ENCODE results near the gene PTPRD.
"Not testable (repeated sequence)": the region's sequence is repeated elsewhere in the genome, so short reads cannot be mapped to it uniquely, and the experiment has no call there.

Gene PTPRD

DNA sequence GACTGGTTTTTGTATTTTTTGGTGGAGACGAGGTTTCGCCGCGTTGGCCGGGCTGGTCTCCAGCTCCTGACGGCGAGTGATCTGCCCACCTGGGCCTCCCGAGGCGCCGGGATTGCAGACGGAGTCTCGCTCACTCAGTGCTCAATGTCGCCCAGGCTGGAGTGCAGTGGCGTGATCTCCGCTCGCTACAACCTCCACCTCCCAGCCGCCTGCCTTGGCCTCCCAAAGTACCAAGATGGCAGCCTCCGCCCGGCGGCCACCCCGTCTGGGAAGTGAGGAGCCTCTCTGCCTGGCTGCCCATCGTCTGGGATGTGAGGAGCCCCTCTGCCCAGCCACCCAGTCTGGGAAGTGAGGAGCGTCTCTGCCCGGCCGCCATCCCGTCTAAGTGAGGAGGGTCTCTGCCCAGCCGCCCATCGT is 163.6 kb downstream of the PTPRD start:
- DNase-seq, result not testable (repeated sequence)

GRCh38 chr9:10447036-10447435 is 165.8 kb downstream of the PTPRD start:
- DNase-seq, result no peak

- peak; percentile 50 for DNase-seq
Observed at GRCh38 chr9:10443868-10444204, 169.0 kb downstream of the PTPRD start.

GRCh38 chr9:10443181-10443867 is 169.5 kb downstream of the PTPRD start:
- no peak for DNase-seq

- no peak for DNase-seq
Observed at GRCh38 chr9:10438955-10439354, 173.8 kb downstream of the PTPRD start.

DNA sequence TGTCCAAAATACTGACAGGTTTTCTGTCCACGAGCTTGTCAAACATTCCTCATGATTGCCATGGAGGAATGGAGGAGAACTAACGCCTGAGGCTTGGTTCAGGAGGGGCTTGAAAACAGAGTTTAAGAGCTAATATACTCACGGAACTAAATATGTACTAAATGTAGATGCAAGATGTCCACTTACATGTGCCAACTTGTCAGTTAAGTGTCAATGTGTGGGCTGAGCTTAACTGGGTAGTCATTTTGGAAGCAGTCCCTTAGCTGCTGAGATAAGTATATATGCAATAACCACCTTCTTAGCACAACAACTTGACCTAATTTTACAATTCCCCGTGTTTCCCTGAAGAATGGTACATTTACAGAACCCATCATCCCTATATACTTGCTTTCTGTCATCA is 176.0 kb downstream of the PTPRD start:
- DNase-seq, result no peak

GRCh38 chr9:10434412-10434811 is 178.4 kb downstream of the PTPRD start:
- DNase-seq, result peak; percentile 28

- no peak for DNase-seq
Observed at GRCh38 chr9:10411272-10411671, 201.5 kb downstream of the PTPRD start.

GRCh38 chr9:10403283-10403682 is 209.5 kb downstream of the PTPRD start:
- DNase-seq, result no peak

GRCh38 chr9:10396615-10397014 is 216.2 kb downstream of the PTPRD start:
- peak; percentile 99 for DNase-seq

GRCh38 chr9:10387282-10387681 is 225.5 kb downstream of the PTPRD start:
- peak; percentile 80 for DNase-seq

GRCh38 chr9:10371824-10372223 is 241.0 kb downstream of the PTPRD start:
- peak; percentile 45 for DNase-seq

DNA sequence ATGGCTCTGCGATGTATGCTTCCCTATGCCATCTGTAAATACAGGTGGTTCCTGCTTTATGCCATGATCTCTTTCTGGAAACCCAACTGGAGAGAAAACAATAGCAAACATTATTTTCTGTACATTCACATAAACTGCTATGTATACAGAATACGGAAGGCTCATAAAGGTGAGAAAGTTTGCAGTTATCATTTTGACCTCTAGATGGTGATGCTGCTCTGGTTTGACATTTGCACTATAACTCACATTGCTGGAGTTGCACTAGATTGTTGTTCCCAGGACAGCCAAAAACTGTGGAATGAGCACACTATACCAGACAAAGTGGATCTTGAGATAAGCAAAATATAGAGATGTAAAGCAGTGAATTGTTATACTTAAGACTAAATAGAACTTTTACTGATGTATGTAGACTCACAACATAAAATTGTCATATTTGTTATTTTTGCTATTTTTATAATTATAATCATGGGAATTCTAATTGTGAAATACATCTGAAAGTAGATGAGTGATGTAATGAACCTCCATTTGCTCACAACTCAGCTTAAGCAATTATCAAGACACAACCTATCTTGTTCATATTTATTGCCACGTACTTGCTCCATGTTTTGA is 246.5 kb downstream of the PTPRD start:
- DNase-seq, result peak; percentile 77

DNA sequence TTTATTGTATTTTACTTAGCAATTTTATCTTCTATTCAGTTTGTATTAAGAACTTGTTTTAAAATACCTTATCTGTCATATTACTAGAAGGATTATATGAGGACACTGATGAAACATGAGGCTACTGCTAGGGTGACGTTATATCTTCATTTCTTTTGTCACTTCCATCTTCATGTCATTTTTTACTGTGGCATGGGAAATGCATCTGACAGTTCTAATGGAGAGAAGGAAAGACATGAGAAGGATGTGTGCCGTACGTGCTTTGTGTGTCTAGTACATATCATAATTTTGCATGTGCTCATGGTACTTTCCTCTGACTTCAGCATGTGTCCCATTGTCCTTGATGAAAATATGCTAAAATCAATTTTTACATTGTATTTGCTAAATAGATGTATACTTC is 258.2 kb downstream of the PTPRD start:
- DNase-seq, result no peak

DNA sequence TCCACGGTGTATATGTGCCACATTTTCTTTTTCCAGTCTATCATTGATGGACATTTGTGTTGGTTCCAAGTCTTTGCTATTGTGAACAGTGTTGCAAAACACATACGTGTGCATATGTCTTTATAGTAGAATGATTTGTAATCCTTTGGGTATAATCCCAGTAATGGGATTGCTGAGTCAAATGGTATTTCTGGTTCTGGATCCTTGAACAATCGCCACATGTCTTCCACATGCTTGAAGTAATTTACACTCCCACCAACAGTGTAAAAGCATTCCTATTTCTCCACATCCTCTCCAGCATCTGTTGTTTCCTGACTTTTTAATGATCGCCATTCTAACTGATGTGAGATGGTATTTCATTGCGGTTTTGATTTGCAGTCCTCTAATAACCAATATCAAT is 267.2 kb downstream of the PTPRD start:
- DNase-seq, result not testable (repeated sequence)

- no peak for DNase-seq
Observed at GRCh38 chr9:10341057-10341456, 271.7 kb downstream of the PTPRD start.

GRCh38 chr9:10339152-10339551 is 273.6 kb downstream of the PTPRD start:
- no peak for DNase-seq

DNA sequence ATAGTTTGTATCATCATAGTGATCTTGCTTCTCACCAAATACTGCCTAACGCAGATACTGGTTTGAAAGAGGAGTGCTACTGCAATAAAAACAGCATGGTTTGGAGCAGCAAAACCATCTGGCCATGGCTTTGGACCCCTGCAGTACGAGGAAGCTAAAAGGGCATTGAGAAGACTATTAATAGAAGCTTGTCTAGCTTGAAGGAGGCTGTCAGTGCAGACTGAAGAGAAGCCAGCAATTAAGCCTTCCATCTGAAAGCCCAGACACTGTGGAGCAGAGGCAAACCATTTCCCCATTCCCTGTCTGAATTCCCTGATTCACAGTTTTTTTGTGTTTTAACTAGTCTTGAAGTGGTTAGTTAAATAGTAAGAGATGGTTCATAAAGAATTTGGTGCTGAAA is 281.6 kb downstream of the PTPRD start:
- DNase-seq, result peak; percentile 94

- DNase-seq, result no peak
Observed at GRCh38 chr9:10282084-10282483, 330.7 kb downstream of the PTPRD start.

- DNase-seq, result peak; percentile 57
Observed at GRCh38 chr9:10274988-10275387, 337.8 kb downstream of the PTPRD start.

DNA sequence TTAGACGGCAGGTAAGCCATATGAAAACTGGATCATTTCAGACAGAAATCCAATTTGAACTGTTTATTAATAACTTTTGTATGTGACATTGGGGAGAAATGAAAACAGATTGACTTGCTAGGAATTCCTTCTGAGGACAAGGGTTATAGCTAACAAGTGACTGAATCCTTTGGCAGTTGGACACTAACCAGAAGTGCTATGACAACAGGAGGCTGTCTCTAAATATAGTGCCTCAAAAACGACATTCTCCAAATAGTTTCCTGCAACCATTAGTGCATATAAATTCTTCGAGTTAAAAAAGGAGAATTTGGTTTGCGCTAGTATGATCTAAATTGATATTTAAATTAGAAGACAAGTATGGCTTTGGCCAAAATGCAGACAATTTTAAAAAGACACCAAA is 338.6 kb downstream of the PTPRD start:
- peak; percentile 16 for DNase-seq

GRCh38 chr9:10272830-10273229 is 340.0 kb downstream of the PTPRD start:
- DNase-seq, result peak; percentile 31

DNA sequence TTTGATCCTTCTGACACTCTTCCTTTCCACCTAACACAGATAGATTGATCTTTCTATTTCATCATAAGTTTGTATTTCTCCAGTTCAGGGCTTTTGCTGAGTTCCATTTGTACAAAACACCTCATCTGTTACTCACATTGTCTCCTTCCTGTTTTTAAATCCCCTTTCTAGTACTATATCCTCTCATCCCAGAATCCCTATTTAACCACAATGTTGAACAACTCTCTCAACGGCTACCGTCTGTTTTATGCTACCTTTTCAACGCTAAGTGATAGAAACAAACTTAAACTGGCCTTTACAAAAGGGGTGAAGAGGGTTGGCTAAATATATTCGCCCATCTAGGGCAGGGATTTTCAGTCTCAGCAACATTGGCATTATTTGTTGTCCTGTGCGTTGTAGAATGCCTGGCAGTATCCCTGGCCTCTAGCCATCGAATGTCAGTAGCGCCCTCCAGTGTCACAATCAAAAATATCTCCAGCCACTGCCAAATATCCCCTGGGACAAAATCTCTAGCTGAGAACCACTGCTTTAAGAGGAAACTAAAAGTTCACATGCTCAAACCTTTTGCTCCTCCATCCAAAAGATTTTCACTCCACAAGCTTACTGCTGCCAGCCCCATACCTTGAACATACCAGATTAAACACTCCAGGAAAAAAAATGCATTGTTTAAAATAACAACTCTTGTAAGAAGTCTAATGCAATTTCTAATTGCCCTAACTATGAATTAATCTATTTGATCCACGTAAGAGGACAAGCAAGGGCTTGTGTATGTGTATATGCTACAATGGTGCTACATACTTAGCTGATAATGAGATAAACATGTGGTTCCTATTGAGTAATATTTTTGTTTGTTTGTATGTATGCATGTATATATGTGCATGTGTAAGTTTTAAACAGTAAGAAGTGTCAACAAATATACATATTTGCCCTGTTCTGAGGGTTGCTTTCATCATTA is 344.0 kb downstream of the PTPRD start:
- DNase-seq, result peak; percentile 88

GRCh38 chr9:10265153-10265631 is 347.6 kb downstream of the PTPRD start:
- peak; percentile 47 for DNase-seq

Data from NCI-H69 (cell line).